ENCODE data around the gene KHDC3L. TPM values are rescaled to one million over a fixed set of nuclear protein-coding genes. Genes with fewer than 3 reads are reported as not detected.
A peak's percentile ranks its signal among the peaks of the same experiment; 100 is the strongest.

The KHDC3L gene
- total RNA-seq, 1 donor from 2014 or later, result not detected

DNA sequence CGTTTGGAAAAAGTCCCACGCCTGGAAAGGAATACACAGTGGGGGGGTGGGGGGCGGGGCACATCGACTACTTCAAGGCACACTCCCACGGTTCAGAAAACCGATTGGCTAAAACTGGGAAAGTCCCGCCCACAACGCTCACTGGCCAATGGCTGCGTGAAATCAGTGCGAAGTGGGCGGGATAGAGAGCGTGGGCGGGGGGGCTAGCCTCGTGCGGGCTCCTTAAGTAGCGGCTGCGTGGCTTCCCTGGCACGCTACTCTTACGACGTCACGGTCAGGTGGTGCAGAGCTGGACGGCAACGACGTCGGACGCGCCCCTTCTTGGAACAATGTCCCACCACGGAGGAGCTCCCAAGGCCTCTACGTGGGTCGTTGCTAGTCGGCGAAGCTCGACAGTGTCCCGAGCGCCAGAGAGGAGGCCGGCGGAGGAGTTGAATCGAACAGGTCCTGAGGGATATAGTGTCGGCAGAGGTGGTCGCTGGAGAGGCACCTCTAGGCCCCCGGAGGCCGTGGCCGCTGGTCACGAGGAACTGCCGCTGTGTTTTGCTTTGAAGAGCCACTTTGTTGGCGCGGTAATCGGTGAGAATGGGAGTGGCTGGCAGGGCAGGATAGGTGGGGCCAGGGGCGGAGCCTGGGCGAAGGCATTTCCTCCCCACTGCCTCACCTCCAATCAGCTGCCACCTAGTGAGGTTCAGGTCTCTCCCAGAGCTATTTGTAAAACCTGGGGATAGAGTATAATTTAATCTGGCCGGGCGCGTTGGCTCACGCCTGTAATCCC lies 32.3 kb downstream of the KHDC3L start, which contains the start of gene DDX43:
TSS of gene DDX43 (plus strand) at position 252 of the 778 bp plus-strand sequence. CDS start at position 330, 78 bp downstream.
- FAIRE-seq (no peak), DNase-seq (ENCODE audit: low read depth) (peak; percentile 15)
- no peaks in the 10 kb centered on the region for H3K36me3 ChIP-seq (ENCODE audit: control insufficient read depth, insufficient read depth, low read length)
- no peaks in the 10 kb centered on the region for H3K27me3 ChIP-seq (ENCODE audit: control insufficient read depth, insufficient read depth, low read length)
- peak within 1 kb of the TSS; percentile 13 for H3K4me3 ChIP-seq (ENCODE audit: low read depth, low read length)
- TF ChIP-seq, protein P1, sequence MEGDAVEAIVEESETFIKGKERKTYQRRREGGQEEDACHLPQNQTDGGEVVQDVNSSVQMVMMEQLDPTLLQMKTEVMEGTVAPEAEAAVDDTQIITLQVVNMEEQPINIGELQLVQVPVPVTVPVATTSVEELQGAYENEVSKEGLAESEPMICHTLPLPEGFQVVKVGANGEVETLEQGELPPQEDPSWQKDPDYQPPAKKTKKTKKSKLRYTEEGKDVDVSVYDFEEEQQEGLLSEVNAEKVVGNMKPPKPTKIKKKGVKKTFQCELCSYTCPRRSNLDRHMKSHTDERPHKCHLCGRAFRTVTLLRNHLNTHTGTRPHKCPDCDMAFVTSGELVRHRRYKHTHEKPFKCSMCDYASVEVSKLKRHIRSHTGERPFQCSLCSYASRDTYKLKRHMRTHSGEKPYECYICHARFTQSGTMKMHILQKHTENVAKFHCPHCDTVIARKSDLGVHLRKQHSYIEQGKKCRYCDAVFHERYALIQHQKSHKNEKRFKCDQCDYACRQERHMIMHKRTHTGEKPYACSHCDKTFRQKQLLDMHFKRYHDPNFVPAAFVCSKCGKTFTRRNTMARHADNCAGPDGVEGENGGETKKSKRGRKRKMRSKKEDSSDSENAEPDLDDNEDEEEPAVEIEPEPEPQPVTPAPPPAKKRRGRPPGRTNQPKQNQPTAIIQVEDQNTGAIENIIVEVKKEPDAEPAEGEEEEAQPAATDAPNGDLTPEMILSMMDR (IDR thresholded peaks at IDR 0.05; ENCODE audit: insufficient read depth, low read length, severe bottlenecking), result no peak

DNA sequence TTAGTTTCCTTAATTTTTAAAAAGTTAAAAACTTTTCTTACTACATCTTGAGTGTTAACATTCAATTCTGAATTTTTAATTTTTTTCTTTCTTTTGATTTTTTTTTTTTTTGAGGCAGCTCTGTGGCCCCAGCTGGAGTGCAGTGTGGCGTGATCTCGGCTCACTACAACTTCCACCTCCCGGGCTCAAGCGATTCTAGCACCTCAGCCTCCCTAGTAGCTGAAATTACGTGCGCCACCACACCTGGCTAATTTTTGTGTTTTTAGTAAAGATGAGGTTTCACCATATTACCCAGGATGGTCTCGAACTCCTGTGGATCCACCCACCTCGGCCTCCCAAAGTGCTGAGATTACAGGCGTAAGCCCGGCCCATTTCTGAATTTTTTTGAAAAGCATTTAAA lies 33.4 kb downstream of the KHDC3L start:
- FAIRE-seq (no peak), DNase-seq (ENCODE audit: low read depth) (no peak)
- H3K27me3 ChIP-seq (ENCODE audit: control insufficient read depth, insufficient read depth, low read length), result no peaks in the 10 kb centered on the region
- no peaks in the 10 kb centered on the region for H3K36me3 ChIP-seq (ENCODE audit: control insufficient read depth, insufficient read depth, low read length)
- no peak overlapping the region for H3K4me3 ChIP-seq (ENCODE audit: low read depth, low read length)
- TF ChIP-seq, protein P1 (IDR thresholded peaks at IDR 0.05; ENCODE audit: insufficient read depth, low read length, severe bottlenecking), result no peak

DNA sequence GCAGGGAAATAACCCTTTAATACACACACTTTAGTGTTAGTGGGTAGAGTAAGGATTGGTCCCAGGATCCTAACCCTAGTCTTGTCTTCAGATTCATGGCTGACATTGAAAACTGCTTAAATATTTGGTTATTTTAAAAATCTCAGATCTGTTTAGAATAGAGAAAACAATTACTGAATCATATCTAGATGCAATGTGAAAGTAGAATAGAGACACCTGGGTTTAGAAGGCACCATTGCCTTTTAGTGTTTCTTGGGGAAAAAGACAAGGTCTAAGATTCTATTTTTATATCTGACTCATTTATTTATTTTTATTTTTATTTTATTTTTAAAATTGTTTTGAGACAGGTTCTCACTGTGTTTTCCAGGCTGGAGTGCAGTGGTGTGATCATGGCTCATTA lies 38.2 kb downstream of the KHDC3L start:
- Histone ChIP-seq H3K4me3 (ENCODE audit: low read depth, low read length) (no peak overlapping the region), H3K27me3 (ENCODE audit: control insufficient read depth, insufficient read depth, low read length) (no peaks in the 10 kb centered on the region), H3K36me3 (ENCODE audit: control insufficient read depth, insufficient read depth, low read length) (no peaks in the 10 kb centered on the region)
- TF ChIP-seq, protein P1 (IDR thresholded peaks at IDR 0.05; ENCODE audit: insufficient read depth, low read length, severe bottlenecking), result no peak
- DNase-seq (ENCODE audit: low read depth) (no peak), FAIRE-seq (no peak)

DNA sequence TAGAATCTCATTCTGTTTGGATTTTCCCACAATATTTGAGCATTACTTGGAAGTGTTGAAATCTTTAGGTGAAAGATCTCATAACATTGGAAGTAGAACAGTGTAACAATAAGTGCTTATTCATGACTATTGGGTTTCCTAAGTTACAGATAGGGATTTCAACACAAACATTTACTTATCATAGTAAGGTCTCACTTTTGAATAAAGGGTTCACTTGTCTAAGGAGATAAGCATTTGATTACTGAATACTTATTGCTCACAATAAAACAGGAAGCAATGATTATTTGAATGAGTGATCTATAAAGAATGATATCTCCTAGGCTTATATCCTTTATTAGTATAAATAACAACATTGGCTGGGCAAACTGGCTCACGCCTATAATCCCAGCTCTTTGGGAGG lies 46.9 kb downstream of the KHDC3L start:
- TF ChIP-seq, protein P1 (IDR thresholded peaks at IDR 0.05; ENCODE audit: insufficient read depth, low read length, severe bottlenecking), result no peak
- Histone ChIP-seq H3K4me3 (ENCODE audit: low read depth, low read length) (no peak overlapping the region), H3K36me3 (ENCODE audit: control insufficient read depth, insufficient read depth, low read length) (no peaks in the 10 kb centered on the region), H3K27me3 (ENCODE audit: control insufficient read depth, insufficient read depth, low read length) (no peaks in the 10 kb centered on the region)
- FAIRE-seq (no peak), DNase-seq (ENCODE audit: low read depth) (peak; percentile 47)

DNA sequence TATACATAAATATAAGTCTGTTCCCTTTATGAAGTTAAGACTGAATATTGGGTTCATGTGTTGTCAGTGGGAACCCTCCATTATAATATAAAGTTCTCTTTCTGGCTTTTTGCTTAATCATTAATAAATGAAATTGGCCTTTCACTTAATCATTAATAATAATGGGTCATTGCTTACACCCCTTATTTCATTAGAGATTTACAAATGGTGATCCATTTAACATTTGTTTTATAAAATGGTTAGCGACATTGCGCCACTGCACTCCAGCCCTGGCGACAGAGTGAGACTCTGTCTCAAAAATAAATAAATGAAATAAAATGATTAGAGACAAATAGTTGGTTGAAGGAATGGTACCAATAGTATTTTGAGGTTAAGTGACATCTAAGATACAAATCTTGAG lies 50.6 kb downstream of the KHDC3L start:
- TF ChIP-seq, protein P1 (IDR thresholded peaks at IDR 0.05; ENCODE audit: insufficient read depth, low read length, severe bottlenecking), result no peak
- DNase-seq (ENCODE audit: low read depth) (no peak), FAIRE-seq (no peak)
- H3K27me3 ChIP-seq (ENCODE audit: control insufficient read depth, insufficient read depth, low read length), result no peaks in the 10 kb centered on the region
- H3K4me3 ChIP-seq (ENCODE audit: low read depth, low read length), result no peak overlapping the region
- no peaks in the 10 kb centered on the region for H3K36me3 ChIP-seq (ENCODE audit: control insufficient read depth, insufficient read depth, low read length)

Other genes with a start within 250 kb of the KHDC3L start
- not detected in 2 replicates for gene KHDC1L, start 137.2 kb upstream of the KHDC3L start, total RNA-seq
- 1.3 and 1.7 TPM in 2 replicates for gene KHDC1, start 99.5 kb upstream of the KHDC3L start, total RNA-seq
- gene DPPA5, start 8.4 kb upstream of the KHDC3L start, total RNA-seq, result not detected in 2 replicates
- gene OOEP, start 7.2 kb downstream of the KHDC3L start, total RNA-seq, result not detected in 2 replicates
- gene DDX43, start 32.2 kb downstream of the KHDC3L start, total RNA-seq, result 0.26 and 0.64 TPM in 2 replicates
- gene CGAS, start 89.6 kb downstream of the KHDC3L start, total RNA-seq, result 3.6 and 3.9 TPM in 2 replicates
- 40.3 and 47.1 TPM in 2 replicates for gene MTO1, start 99.1 kb downstream of the KHDC3L start, total RNA-seq
- gene EEF1A1, start 158.4 kb downstream of the KHDC3L start, total RNA-seq, result 32,582 and 62,692 TPM in 2 replicates

Measured in bronchial epithelial cell (primary cell).